ENCODE results near the gene B3GAT2.

The B3GAT2 gene

GRCh38 chr6:70884074-70884983 is 72.5 kb downstream of the B3GAT2 start:
- TF ChIP-seq CTCF (IDR thresholded peaks at IDR 0.05; ENCODE audit: low read depth, low read length) (peak; percentile 72), MAX (IDR thresholded peaks at IDR 0.05; ENCODE audit: low read depth, low read length) (no peak)
- H3K4me3 ChIP-seq (ENCODE audit: low read depth, low read length): no peak overlapping the region
- DNase-seq (ENCODE audit: low read depth): peak; percentile 64

GRCh38 chr6:70879496-70879895 is 77.4 kb downstream of the B3GAT2 start:
- TF ChIP-seq CTCF (IDR thresholded peaks at IDR 0.05; ENCODE audit: low read depth, low read length) (no peak), MYC (IDR thresholded peaks at IDR 0.05; ENCODE audit: low read depth, low read length) (no peak), POLR2A (IDR thresholded peaks at IDR 0.05; ENCODE audit: extremely low read depth, insufficient read length) (no peak), MAX (IDR thresholded peaks at IDR 0.05; ENCODE audit: low read depth, low read length) (no peak)
- no peak for DNase-seq (ENCODE audit: low read depth)
- no peak overlapping the region for H3K4me3 ChIP-seq (ENCODE audit: low read depth, low read length)

- DNase-seq (ENCODE audit: low read depth): no peak
- H3K4me3 ChIP-seq (ENCODE audit: low read depth, low read length): no peak overlapping the region
- TF ChIP-seq CTCF (IDR thresholded peaks at IDR 0.05; ENCODE audit: low read depth, low read length) (no peak), MYC (IDR thresholded peaks at IDR 0.05; ENCODE audit: low read depth, low read length) (no peak), POLR2A (IDR thresholded peaks at IDR 0.05; ENCODE audit: extremely low read depth, insufficient read length) (no peak), MAX (IDR thresholded peaks at IDR 0.05; ENCODE audit: low read depth, low read length) (no peak)
These were observed 82.5 kb downstream of the B3GAT2 start for GRCh38 chr6:70874181-70874913.

- no peak overlapping the region for H3K4me3 ChIP-seq (ENCODE audit: low read depth, low read length)
- TF ChIP-seq CTCF (IDR thresholded peaks at IDR 0.05; ENCODE audit: low read depth, low read length): no peak
- no peak for TF ChIP-seq MAX (IDR thresholded peaks at IDR 0.05; ENCODE audit: low read depth, low read length)
- TF ChIP-seq MYC (IDR thresholded peaks at IDR 0.05; ENCODE audit: low read depth, low read length): no peak
- TF ChIP-seq POLR2A (IDR thresholded peaks at IDR 0.05; ENCODE audit: extremely low read depth, insufficient read length): no peak
- DNase-seq (ENCODE audit: low read depth): no peak
These were observed 84.4 kb downstream of the B3GAT2 start for GRCh38 chr6:70872469-70872868.

- H3K4me3 ChIP-seq (ENCODE audit: low read depth, low read length): no peak overlapping the region
- DNase-seq (ENCODE audit: low read depth): no peak
- TF ChIP-seq MYC (IDR thresholded peaks at IDR 0.05; ENCODE audit: low read depth, low read length): no peak
- no peak for TF ChIP-seq CTCF (IDR thresholded peaks at IDR 0.05; ENCODE audit: low read depth, low read length)
- no peak for TF ChIP-seq MAX (IDR thresholded peaks at IDR 0.05; ENCODE audit: low read depth, low read length)
- no peak for TF ChIP-seq POLR2A (IDR thresholded peaks at IDR 0.05; ENCODE audit: extremely low read depth, insufficient read length)
These were observed 92.5 kb downstream of the B3GAT2 start for GRCh38 chr6:70864401-70864800.
